ES-I3 (cell line): Measurements from ENCODE around the gene TMEM33.

Experiments
- H3K36me3 ChIP-seq: 2 replicates; pipeline ENCODE4 v1.6.1; 2013; ENCODE audit warnings: mild to moderate bottlenecking, low read length, control low read depth, moderate library complexity; ENCODE audit not compliant: insufficient read depth
- H3K4me1 ChIP-seq: 2 replicates; pipeline ENCODE4 v1.6.1; 2013; ENCODE audit warnings: mild to moderate bottlenecking, control low read depth, low read length; ENCODE audit not compliant: insufficient read depth
- H3K9ac ChIP-seq: 2 replicates; pipeline ENCODE4 v1.6.1; 2013; ENCODE audit warnings: low read depth, mild to moderate bottlenecking, low read length, moderate library complexity
- H3K9me3 ChIP-seq: 2 replicates; pipeline ENCODE4 v1.6.1; 2013; ENCODE audit warnings: mild to moderate bottlenecking, low read length, moderate library complexity; ENCODE audit not compliant: control insufficient read depth, insufficient read depth

Gene TMEM33

DNA sequence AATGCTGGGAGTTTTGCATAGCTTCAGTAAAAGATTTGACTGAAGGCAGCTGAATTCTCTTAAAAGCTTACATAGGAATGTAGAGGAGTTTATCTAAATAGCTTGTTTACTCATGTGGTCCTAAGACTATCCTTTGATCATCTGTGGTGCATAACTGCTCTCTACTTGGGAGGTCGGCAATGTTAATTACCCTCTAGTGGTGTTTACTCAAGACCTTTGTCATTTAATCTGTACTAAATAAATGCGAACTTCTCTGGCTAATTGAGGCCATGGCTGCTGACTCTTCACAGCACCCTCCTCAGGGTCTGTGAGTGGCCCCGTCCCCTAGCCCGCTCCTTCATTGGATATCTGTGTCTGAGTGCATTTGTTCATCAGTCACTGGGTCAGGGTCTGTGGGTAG is 13.8 kb upstream of the TMEM33 start:
- peaks cover 18% of the 10 kb centered on the region; the same call in 1 of the 2 replicates for H3K9me3 ChIP-seq
- no peaks in the 10 kb centered on the region for H3K36me3 ChIP-seq
- H3K9ac ChIP-seq = no peak overlapping the region
- no peaks in the 10 kb centered on the region for H3K4me1 ChIP-seq

DNA sequence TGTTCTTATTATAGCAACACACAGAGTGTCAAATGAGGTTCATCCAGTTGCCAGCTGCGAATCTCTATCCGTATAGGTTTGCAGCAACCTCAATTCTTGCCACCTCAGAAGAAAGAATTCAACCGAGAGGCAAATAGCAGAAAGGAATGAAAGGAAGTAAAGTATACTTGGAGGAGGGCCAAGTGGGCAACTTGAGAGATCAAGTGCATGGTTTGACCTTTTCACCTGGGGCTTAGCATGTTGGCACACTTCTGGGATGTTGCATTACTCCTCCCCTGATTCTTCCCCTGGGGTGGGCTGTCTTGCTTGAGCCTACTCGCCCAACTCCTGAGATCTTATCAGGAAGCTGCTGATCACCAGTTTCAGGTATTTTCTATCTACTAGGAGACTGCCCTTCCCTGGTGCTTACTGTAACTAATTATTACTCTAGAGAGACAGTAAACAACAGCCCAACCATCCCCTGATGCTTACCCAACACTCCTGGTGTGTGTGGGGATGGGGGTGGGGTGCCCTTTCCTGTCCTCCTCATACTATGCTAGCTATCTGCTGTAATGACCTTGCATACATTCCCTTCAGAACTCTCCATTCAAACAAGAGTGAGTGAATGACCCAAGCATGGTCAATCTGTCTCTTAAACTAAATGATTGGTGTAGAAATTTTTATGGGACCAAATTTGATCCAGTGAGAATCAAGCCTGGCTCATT is 7.3 kb upstream of the TMEM33 start:
- Histone ChIP-seq H3K9me3 (0 out of 2 replicates have a peak, but pooled peaks cover 2% of the 10 kb centered on the region), H3K4me1 (no peaks in the 10 kb centered on the region), H3K9ac (no peak overlapping the region), H3K36me3 (no peaks in the 10 kb centered on the region)

DNA sequence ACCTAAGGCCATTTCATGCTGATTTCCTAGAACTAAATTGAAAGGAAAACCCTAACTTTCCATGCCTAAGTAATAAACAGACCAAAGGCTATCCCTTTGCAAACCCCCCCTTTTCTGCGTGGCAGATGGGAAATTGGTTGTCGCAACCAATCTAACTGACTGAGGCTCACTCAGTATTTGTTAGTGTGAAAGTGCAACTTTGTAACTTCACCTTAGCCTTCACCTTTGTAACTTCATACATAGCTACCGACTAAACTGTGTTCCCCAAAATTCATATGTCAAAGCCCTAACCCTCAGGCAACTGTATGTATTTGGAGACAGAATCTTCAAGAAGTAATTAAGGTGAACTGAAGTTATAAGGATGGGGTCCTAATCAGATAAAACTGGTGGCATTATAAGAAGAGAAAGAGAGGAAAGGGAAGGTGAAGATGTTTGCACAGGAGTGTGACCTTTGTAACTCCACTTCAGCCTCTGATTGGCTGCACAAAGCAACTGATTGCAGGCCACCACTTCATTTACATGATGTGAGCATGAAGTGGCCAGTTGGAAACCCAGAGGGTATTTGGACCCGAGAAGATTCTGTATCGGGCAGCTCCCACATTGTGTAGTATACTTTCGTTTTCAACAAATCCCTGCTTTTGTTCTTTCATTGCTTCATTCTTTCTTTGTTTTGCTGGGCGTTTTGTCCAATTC is 4.9 kb upstream of the TMEM33 start:
- Histone ChIP-seq H3K9ac (no peak overlapping the region), H3K36me3 (no peaks in the 10 kb centered on the region)

DNA sequence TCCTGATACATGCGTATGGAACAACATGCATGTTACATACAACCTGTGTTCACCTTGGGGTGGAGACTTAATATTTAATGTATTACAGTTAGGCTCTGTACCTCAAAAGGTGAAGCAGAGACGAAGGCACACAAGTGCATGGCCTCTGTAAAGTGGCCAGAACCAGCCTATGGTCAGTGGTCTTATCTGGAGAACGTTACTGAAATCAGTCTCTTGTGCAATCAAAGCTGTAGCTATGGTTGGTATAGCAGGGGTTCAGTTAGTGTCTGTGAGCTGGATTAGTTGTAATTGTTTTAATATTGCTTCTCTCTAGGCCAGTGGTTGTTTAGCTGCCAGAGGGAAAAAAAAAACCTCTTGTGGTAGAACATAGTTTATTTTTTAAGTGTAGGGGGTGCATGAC is 2.2 kb upstream of the TMEM33 start:
- H3K36me3 ChIP-seq = no peaks in the 10 kb centered on the region
- 0 out of 2 replicates have a peak, but pooled peaks cover 4% of the 10 kb centered on the region for H3K4me1 ChIP-seq
- no peak overlapping the region for H3K9ac ChIP-seq
- no peaks in the 10 kb centered on the region for H3K9me3 ChIP-seq

More for the DNA sequence above, 4.9 kb upstream of the TMEM33 start:
- Histone ChIP-seq H3K9me3 (no peaks in the 10 kb centered on the region), H3K4me1 (0 out of 2 replicates have a peak, but pooled peaks cover 4% of the 10 kb centered on the region)

- peak overlapping the region; percentile 89; the same call in 1 of the 2 replicates for H3K9ac ChIP-seq
Observed at GRCh38 chr4:41933997-41934503, 1.2 kb upstream of the TMEM33 start.

GRCh38 chr4:41934514-41934900 is 722 bp upstream of the TMEM33 start:
- no peaks in the 10 kb centered on the region for H3K9me3 ChIP-seq
- H3K36me3 ChIP-seq = peaks cover 6% of the 10 kb centered on the region; the same call in 1 of the 2 replicates
- peak overlapping the region; percentile 89; the same call in 1 of the 2 replicates for H3K9ac ChIP-seq
- H3K4me1 ChIP-seq = 0 out of 2 replicates have a peak, but pooled peaks cover 4% of the 10 kb centered on the region

More at GRCh38 chr4:41933997-41934503, 1.2 kb upstream of the TMEM33 start:
- H3K4me1 ChIP-seq = 0 out of 2 replicates have a peak, but pooled peaks cover 4% of the 10 kb centered on the region
- peaks cover 1% of the 10 kb centered on the region; the same call in 1 of the 2 replicates for H3K36me3 ChIP-seq
- no peaks in the 10 kb centered on the region for H3K9me3 ChIP-seq

GRCh38 chr4:41935652-41936021 is 408 bp downstream of the TMEM33 start:
- 0 out of 2 replicates have a peak, but pooled peaks cover 4% of the 10 kb centered on the region for H3K4me1 ChIP-seq
- H3K9me3 ChIP-seq = no peaks in the 10 kb centered on the region
- peak overlapping the region; percentile 89 for H3K9ac ChIP-seq
- H3K36me3 ChIP-seq = peaks cover 7% of the 10 kb centered on the region; the same call in 1 of the 2 replicates

- 0 out of 2 replicates have a peak, but pooled peaks cover 4% of the 10 kb centered on the region for H3K4me1 ChIP-seq
- no peak overlapping the region for H3K9ac ChIP-seq
- H3K9me3 ChIP-seq = no peaks in the 10 kb centered on the region
- H3K36me3 ChIP-seq = peaks cover 7% of the 10 kb centered on the region; the same call in 1 of the 2 replicates
Observed at GRCh38 chr4:41939016-41939626, 3.9 kb downstream of the TMEM33 start.

DNA sequence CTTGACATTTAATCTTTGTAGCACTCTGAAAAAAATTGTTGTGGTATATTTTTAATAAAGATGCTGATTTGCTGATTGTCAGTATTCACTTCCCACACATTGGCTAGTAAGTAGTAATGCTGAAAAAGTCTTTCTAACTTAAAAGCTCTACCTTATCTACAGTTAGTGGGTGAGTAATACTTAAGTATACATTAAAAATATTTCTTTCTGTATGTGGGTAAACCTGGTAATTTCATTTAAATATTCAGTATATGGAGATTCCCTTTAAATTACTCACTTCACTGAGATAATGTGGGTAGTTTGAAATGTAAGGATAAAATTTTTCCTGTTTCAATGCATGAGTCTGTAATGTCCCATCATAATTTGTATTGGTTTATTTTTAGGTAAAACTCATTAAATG is 5.6 kb downstream of the TMEM33 start:
- Histone ChIP-seq H3K36me3 (peaks cover 9% of the 10 kb centered on the region; the same call in 1 of the 2 replicates), H3K4me1 (no peaks in the 10 kb centered on the region), H3K9ac (no peak overlapping the region), H3K9me3 (no peaks in the 10 kb centered on the region)

GRCh38 chr4:41943506-41943905 is 8.3 kb downstream of the TMEM33 start:
- peaks cover 9% of the 10 kb centered on the region; the same call in 1 of the 2 replicates for H3K36me3 ChIP-seq
- no peaks in the 10 kb centered on the region for H3K9me3 ChIP-seq
- no peak overlapping the region for H3K9ac ChIP-seq
- H3K4me1 ChIP-seq = no peaks in the 10 kb centered on the region

DNA sequence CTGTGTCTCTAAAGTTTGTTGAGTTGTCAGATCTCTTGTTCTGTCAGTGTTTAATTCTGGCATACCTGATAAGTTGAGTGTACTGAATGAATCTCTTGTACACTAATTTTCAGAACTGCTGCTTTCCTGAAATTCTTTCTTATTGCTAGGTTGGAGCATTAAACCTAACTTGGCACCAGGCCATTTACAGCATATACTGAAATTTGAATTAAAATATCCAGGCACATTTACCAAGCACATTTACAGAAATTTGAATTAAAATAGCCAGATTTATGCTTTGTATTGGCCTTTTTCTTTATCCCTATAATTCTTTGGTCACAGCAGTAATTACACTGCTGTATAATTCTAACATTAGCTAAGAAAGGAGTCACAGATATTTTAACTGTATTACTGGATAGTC is 8.9 kb downstream of the TMEM33 start:
- no peak overlapping the region for H3K9ac ChIP-seq
- no peaks in the 10 kb centered on the region for H3K4me1 ChIP-seq
- H3K36me3 ChIP-seq = peaks cover 8% of the 10 kb centered on the region; the same call in 1 of the 2 replicates
- no peaks in the 10 kb centered on the region for H3K9me3 ChIP-seq

GRCh38 chr4:41949531-41949930 is 14.3 kb downstream of the TMEM33 start:
- no peaks in the 10 kb centered on the region for H3K4me1 ChIP-seq
- peaks cover 6% of the 10 kb centered on the region for H3K36me3 ChIP-seq
- no peak overlapping the region for H3K9ac ChIP-seq
- H3K9me3 ChIP-seq = no peaks in the 10 kb centered on the region

- H3K4me1 ChIP-seq = no peaks in the 10 kb centered on the region
- no peak overlapping the region for H3K9ac ChIP-seq
- peaks cover 4% of the 10 kb centered on the region for H3K36me3 ChIP-seq
- no peaks in the 10 kb centered on the region for H3K9me3 ChIP-seq
Observed at GRCh38 chr4:41957634-41958033, 22.4 kb downstream of the TMEM33 start.

- H3K9me3 ChIP-seq = no peaks in the 10 kb centered on the region
- H3K4me1 ChIP-seq = no peaks in the 10 kb centered on the region
- H3K9ac ChIP-seq = no peak overlapping the region
- H3K36me3 ChIP-seq = no peaks in the 10 kb centered on the region; the same call in 1 of the 2 replicates
Observed at GRCh38 chr4:41963105-41963504, 27.9 kb downstream of the TMEM33 start.
